ENCODE measurements around the gene DNM1.

DNA sequence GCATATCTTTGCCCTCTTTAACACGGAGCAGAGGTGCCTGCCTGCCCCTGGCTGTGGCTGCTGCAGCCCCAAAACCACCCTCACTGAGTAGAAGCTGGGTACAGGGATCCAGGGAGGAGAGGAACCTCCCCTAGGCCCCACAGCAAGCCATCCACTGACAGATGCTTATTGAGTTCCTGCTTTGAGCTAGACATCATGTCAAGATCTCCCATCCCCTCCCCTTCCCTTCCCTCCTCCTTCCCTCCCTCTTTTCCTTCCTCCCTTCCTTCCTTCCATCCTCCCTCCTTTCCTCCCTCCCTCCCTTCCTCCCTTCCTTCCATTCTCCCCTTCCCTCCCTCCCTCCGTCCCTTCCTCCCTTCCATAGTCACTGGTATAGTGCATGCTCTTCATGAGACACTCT lies 43.3 kb downstream of the DNM1 start:
- TF ChIP-seq, protein P1, sequence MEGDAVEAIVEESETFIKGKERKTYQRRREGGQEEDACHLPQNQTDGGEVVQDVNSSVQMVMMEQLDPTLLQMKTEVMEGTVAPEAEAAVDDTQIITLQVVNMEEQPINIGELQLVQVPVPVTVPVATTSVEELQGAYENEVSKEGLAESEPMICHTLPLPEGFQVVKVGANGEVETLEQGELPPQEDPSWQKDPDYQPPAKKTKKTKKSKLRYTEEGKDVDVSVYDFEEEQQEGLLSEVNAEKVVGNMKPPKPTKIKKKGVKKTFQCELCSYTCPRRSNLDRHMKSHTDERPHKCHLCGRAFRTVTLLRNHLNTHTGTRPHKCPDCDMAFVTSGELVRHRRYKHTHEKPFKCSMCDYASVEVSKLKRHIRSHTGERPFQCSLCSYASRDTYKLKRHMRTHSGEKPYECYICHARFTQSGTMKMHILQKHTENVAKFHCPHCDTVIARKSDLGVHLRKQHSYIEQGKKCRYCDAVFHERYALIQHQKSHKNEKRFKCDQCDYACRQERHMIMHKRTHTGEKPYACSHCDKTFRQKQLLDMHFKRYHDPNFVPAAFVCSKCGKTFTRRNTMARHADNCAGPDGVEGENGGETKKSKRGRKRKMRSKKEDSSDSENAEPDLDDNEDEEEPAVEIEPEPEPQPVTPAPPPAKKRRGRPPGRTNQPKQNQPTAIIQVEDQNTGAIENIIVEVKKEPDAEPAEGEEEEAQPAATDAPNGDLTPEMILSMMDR (IDR thresholded peaks at IDR 0.05): no peak
- TF ChIP-seq POLR2AphosphoS5 (IDR thresholded peaks at IDR 0.05) (no peak), POLR2A (IDR thresholded peaks at IDR 0.05) (no peak), EP300 (IDR thresholded peaks at IDR 0.05) (no peak)
